Left renal cortex interstitium (tissue), 4 donors: ENCODE data around the gene BDNF. TPM values are rescaled to one million over a fixed set of nuclear protein-coding genes. Genes with fewer than 3 reads are reported as not detected.

Source experiments
- DNase-seq, 4 donors: peaks; one replicate each; pipeline ENCODE4 v3.0.0-alpha.2; 2013; ENCODE audit warnings: low read depth in 4 of 4, low spot score in 2 of 4, missing footprints in 1 of 4
- polyA plus RNA-seq, 4 donors: library from polyadenylated mRNA; unstranded; fragments of 120-200 nt; gene quantifications; one replicate each; pipeline ENCODE4 v1.2.1, GENCODE V29; 2013; ENCODE audit not compliant: insufficient read length in 4 of 4

BDNF gene
- polyA plus RNA-seq, 4 donors, result 1.3 to 2.2 (median 1.4) TPM

DNA sequence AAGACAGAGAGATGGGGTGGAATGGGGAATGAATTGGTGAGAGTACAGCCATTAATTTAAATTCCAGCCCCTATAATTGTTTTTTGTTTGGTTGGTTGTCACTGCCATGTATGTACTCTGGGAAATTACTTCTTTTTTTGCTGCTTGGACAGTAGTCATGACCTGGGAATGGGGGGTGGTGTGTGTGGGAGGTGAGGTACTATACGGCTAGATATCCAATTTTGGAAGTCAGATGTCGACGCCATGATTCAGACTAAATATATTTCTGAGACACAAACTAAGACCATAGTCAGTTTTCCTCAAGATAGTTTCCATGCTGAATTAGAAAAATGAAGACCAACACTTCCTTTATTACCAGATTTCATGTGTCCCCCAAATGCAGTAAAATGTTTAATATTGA is 7.4 kb upstream of the BDNF start:
- DNase-seq, result no peak

GRCh38 chr11:27705873-27706820 is 5.9 kb upstream of the BDNF start:
- DNase-seq, result no peak

GRCh38 chr11:27703481-27703880 is 3.2 kb upstream of the BDNF start:
- DNase-seq, result no peak

DNA sequence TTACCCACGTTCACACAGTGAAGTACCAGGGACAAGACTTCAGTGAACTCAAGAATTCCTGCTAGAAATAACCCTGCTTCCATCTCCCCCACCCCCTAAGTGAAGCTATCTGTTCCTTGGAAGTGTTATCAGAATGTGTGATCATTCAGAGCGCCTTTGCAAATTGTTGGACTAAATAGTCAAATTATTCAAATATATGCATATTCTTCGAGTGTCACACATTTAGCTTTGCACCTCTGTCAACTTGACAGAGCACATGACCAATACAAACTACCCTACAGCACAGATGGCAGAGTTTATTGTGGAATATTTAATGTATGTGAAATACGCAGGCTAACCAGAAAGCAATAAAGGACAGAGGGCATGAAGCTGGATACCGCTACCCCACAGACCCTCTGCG is 2.6 kb upstream of the BDNF start:
- no peak for DNase-seq

DNA sequence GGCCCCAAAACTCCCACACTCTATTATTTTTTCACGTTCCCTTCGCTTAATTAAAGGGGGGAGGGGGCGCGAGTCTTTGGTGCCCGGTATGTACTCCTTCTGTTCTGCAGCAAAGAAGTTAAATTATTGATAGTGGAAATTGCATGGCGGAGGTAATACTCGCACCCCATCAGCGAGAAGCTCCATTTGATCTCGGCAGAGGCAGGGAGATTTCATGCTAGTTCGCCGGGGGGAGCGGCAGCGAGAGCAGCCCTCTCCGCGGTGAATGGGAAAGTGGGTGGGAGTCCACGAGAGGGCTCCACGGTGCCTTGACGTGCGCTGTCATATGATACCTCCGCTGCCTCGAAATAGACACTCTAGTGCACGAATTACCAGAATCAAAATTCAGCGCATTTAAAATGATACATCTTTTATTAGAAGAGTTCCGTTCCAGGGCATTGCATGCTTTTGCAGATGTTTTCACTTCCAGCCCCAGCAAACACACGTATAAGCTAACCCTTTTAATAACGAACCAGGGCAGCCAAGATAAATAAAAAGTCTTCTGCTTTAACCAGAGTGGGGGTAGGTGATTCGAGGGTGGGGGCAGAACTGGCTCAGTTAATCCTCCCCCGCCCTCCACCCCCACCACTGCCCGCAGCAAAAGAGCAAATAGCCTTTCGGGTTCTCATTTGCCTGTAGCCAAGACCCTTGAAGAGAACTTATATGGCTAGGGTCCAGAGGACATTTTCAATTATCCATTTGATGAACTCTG is 1.3 kb upstream of the BDNF start:
- DNase-seq, result no peak

DNA sequence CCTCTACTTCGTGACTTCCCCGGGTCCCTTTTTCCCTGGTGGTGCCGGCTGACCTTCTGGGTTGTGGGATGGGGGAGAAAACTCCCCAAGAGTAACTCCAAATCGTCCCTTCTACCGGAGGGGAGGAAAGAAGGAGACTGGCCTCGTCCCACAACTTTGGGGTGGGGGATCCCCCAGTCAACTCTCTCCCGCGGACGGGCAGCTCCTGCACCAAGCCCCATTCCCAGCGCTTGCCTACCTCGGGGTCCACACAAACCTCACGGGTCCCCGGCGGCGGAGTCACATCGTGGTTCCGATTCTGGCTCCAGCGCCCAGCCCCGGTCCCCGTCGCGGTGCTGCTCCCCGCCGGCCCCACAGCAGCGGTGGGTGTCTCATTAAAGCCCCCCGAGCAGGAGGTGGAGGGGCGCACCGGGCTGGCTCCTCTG is 317 bp downstream of the BDNF start:
- no peak for DNase-seq

- DNase-seq, result no peak
Observed at GRCh38 chr11:27699242-27699925, 871 bp downstream of the BDNF start.

- peak in 1 of 4 donors; percentile 78 for DNase-seq
Observed at GRCh38 chr11:27698872-27699241, 1.4 kb downstream of the BDNF start.

DNA sequence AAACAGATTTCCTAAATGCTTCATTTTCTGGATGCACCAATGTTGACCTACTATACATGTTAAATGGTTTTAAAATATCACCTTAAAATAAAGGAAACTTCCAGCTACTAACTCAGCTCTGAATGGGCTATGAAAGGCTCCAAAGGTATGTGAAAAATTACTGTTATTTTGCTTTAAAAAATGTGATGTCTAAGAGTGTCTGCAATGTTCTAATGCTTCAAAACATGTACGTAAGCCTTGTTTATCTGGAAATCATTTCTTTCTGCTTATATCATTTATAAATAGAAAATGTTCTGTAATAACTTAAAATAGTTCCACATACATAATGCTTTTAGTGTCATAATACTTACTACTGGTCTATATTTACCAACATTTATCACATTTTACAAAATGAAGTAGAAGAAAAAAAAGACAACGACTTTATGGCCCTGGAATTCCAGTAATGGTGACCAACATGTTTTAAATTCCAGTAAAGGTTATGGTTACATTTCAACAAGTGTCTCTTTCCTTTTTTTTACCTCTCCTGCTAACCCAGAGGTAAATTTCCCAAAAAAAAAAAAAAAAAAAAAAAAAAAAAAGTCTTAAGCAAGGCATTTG is 2.5 kb downstream of the BDNF start:
- DNase-seq, result no peak

DNA sequence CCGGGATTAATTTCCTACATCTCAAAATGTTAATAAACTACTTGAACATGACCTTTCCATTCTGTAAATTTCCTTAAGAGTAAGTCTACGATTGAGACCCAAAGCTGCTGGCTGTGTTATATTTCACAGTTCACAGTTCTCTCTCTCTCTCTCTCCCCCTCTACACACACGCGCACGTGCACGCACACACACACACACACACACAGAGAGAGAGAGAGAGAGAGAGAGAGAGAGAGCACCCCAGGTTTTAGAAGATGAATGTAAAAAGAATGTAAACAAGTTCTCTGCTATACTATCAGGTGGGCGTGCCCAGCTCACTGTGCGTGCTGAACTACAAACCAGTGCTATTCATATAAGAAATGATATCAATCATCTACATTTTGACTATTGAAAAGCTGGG is 3.3 kb downstream of the BDNF start:
- DNase-seq, result no peak

- no peak for DNase-seq
Observed at GRCh38 chr11:27696115-27696514, 4.1 kb downstream of the BDNF start.

DNA sequence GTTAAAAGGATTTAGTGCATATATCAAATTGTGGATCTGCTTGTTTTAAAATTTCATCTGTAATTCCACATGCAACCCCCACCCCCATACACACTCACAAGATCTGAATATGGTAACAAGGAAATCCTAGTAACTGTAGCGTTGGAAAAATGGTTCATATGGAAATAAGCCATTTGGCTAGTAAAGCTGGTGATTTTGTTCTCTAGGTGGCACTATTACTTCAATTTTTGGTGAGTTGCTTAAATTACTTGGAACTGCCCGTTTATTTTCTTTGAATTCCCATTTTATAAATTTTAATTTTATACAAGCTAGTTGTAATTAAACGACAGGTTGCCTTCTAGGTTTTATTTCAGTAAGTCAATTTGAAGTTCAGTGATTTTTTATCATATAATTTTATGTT is 5.3 kb downstream of the BDNF start:
- no peak for DNase-seq

DNA sequence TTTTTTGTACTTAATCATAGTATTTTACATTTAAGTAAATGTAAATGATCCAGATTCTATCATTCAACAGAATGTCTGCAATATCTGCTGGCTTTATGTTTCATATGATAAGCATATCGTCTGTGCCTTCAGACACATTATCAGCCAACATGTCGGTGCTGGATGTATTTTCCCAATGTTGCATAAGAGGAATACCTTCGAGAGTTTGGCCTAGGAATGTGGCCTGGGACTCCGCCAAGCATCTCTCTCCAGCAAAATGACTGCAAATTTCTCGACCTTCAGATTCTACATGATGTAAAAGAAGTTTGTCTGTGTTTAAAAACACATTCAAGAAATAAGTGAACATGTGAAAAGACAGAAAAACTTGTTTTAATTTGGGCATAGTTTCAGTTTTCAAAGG is 6.9 kb downstream of the BDNF start:
- DNase-seq, result no peak

- DNase-seq, result no peak
Observed at GRCh38 chr11:27692781-27693180, 7.5 kb downstream of the BDNF start.

- no peak for DNase-seq
Observed at GRCh38 chr11:27688076-27688475, 12.2 kb downstream of the BDNF start.

DNA sequence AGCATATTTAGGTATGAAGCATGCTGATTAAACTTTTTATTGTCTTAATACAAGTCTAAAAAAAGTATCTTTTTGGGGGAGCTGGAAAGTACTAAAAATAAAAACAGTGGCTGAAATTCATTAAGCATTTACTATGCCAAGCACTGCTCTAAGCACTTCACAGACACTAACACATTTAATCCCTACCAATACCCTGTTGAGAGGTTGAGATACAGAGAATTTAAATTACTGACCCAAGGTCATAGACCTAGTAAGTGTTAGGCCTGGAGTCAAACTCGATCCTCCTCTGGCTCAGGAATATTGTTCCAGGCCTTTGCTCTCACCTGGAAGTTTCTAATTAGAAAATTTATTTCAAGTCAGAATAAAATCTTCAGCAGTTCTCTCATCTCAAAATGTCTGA is 18.6 kb downstream of the BDNF start:
- DNase-seq, result no peak

DNA sequence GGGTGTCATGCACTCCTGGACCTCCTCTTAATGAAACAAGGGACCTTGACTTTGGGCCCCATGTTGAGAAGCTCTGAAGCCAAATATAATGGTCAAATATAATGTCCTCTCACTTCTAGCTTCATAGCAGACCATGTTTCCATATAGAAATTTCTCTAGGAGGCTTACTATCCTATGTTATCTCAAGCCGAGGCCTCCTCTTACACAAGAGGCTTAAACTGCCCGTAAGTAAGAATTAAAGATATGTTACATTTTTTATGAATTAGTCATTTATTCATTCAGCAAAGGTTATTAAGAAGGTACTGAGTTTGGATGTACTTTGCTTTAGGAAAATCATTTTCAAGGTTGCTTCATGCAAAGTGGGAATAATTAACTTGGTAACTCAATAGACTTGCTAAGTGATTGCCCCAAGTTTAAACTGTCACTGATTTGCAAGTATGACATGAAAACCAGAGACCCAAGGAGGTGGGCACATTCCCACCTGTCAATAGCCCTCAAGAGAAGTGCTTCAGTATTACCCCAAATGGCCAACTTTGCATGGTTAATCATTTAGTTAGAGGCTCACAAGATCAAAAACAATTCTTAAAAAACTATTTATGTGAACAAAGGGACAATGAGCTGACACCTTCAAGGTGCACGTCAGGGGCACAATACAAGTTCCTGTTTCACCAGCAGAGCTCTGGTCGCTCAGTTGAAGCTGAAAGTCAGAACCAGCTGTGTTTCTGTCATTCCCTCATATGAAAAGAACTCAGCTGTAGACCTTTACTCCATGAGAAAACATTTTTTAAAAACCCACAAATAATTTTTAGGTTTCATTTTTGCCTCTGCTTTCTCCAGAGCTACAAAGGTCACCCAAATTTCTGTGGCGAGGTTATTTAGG is 20.9 kb downstream of the BDNF start:
- no peak for DNase-seq

GRCh38 chr11:27678242-27678641 is 22.0 kb downstream of the BDNF start:
- no peak for DNase-seq

GRCh38 chr11:27677108-27677507 is 23.1 kb downstream of the BDNF start:
- DNase-seq, result no peak
